ENCODE measurements around the gene IL1RAPL1.

IL1RAPL1 gene

GRCh38 chrX:28876901-28877300 lies 289.7 kb downstream of the IL1RAPL1 start:
- Mint-ChIP-seq H3K4me3 (no peak overlapping the region), H3K9me3 (peaks cover 8% of the 10 kb centered on the region), H3K36me3 (ENCODE audit: low read depth) (peaks cover 9% of the 10 kb centered on the region), H3K4me1 (peaks cover 8% of the 10 kb centered on the region), H3K27ac (no peak overlapping the region), H3K27me3 (ENCODE audit: low read depth, poor library complexity) (peaks cover 4% of the 10 kb centered on the region)
- TF ChIP-seq CTCF (IDR thresholded peaks at IDR 0.05), result no peak
- DNase-seq, result no peak

DNA sequence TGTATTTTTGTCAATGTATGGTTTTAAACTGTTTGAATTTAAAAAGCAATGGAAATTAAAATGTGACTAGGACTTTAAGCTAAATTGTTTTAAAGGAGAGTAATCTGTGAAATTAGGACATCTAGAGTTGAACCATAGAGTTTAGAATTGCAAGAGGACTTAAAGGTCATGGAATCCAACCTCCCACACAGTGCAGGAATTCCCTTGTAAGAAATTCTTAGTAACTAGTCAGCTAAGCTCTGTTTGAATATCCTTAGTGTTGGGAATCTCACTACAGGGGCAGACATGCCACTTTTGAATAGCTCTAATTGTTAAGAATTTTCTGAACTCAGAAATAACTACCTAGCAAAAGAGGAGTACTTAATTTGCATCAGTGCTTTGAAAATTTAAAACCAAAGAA lies 292.9 kb downstream of the IL1RAPL1 start:
- DNase-seq, result no peak
- peaks cover 4% of the 10 kb centered on the region for H3K27me3 Mint-ChIP-seq (ENCODE audit: low read depth, poor library complexity)
- TF ChIP-seq CTCF (IDR thresholded peaks at IDR 0.05), result no peak
- no peak overlapping the region for H3K4me3 Mint-ChIP-seq
- H3K36me3 Mint-ChIP-seq (ENCODE audit: low read depth), result peaks cover 10% of the 10 kb centered on the region
- peaks cover 9% of the 10 kb centered on the region for H3K9me3 Mint-ChIP-seq
- no peak overlapping the region for H3K27ac Mint-ChIP-seq
- H3K4me1 Mint-ChIP-seq, result peaks cover 8% of the 10 kb centered on the region

- H3K4me3 Mint-ChIP-seq, result no peak overlapping the region
- peaks cover 4% of the 10 kb centered on the region for H3K27me3 Mint-ChIP-seq (ENCODE audit: low read depth, poor library complexity)
- no peak for DNase-seq
- no peak for TF ChIP-seq CTCF (IDR thresholded peaks at IDR 0.05)
- peaks cover 10% of the 10 kb centered on the region for H3K36me3 Mint-ChIP-seq (ENCODE audit: low read depth)
- no peak overlapping the region for H3K27ac Mint-ChIP-seq
- H3K4me1 Mint-ChIP-seq, result peaks cover 7% of the 10 kb centered on the region
- H3K9me3 Mint-ChIP-seq, result peaks cover 9% of the 10 kb centered on the region
Measured at GRCh38 chrX:28884823-28885222, 297.6 kb downstream of the IL1RAPL1 start.

GRCh38 chrX:28888416-28888815 lies 301.2 kb downstream of the IL1RAPL1 start:
- no peaks in the 10 kb centered on the region for H3K9me3 Mint-ChIP-seq
- no peak for DNase-seq
- no peak for TF ChIP-seq CTCF (IDR thresholded peaks at IDR 0.05)
- no peaks in the 10 kb centered on the region for H3K36me3 Mint-ChIP-seq (ENCODE audit: low read depth)
- no peaks in the 10 kb centered on the region for H3K4me1 Mint-ChIP-seq
- no peak overlapping the region for H3K27ac Mint-ChIP-seq
- H3K4me3 Mint-ChIP-seq, result no peak overlapping the region
- no peaks in the 10 kb centered on the region for H3K27me3 Mint-ChIP-seq (ENCODE audit: low read depth, poor library complexity)

DNA sequence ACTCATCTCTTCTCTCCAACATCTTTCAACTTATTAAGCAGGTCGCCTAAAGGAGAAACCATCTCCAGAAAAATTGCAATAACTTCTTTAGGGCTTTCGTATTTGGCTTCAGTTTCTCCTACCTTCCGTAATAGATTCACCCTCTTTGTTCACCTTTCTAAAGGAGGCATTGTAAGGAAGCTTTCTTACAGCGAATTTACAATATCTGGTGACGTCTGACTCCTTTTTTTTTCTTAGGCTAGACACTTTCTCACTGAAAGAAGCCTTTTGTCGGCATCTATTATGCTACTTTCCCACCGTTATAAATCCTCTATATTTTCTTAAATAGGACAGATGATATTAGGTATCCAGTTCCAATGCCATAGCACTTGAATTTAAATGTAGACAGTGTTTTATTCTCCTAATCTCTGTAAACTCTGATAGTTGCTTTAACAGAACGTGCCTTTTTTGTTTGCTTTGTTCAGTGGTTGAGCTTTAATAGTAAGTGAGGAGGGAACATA lies 302.4 kb downstream of the IL1RAPL1 start:
- Mint-ChIP-seq H3K27me3 (ENCODE audit: low read depth, poor library complexity) (no peaks in the 10 kb centered on the region), H3K9me3 (no peaks in the 10 kb centered on the region), H3K27ac (no peak overlapping the region), H3K36me3 (ENCODE audit: low read depth) (no peaks in the 10 kb centered on the region), H3K4me3 (no peak overlapping the region), H3K4me1 (no peaks in the 10 kb centered on the region)
- no peak for TF ChIP-seq CTCF (IDR thresholded peaks at IDR 0.05)
- no peak for DNase-seq

- DNase-seq, result no peak
- TF ChIP-seq CTCF (IDR thresholded peaks at IDR 0.05), result no peak
- Mint-ChIP-seq H3K9me3 (peaks cover 21% of the 10 kb centered on the region), H3K4me3 (no peak overlapping the region), H3K4me1 (peaks cover 8% of the 10 kb centered on the region), H3K27ac (no peak overlapping the region), H3K36me3 (ENCODE audit: low read depth) (peaks cover 7% of the 10 kb centered on the region), H3K27me3 (ENCODE audit: low read depth, poor library complexity) (no peaks in the 10 kb centered on the region)
Measured at GRCh38 chrX:28901637-28902036, 314.4 kb downstream of the IL1RAPL1 start.
